Panc1 (cell line): Measurements from ENCODE around the gene BRI3BP. TPM values are rescaled to one million over a fixed set of nuclear protein-coding genes. Genes with fewer than 3 reads are reported as not detected.

Experiments
- ATAC-seq: fragments of 200-7000 bp; cut with Tn5 transposase; 2 replicates; pipeline ENCODE4 v1.9.1; 2020; ENCODE audit warnings: mild to moderate bottlenecking, moderate library complexity
- BruUV-seq: library from RNA; stranded (reverse); fragments of 400-500 nt; replicated peaks from 2 replicates; lab custom pipeline; 2021; lab: Mats Ljungman, UMichigan
- CTCF ChIA-PET: fragments of 300-600 bp; sonication (Branson Sonifier 250); formaldehyde crosslinking; loops from one replicate; lab custom pipeline; 2022; ENCODE audit warnings: antibody characterized with exemption; lab: Charles Lee
- POLR2A ChIA-PET: fragments of 300-600 bp; sonication (Branson Sonifier 250); formaldehyde crosslinking; loops from one replicate; lab custom pipeline; 2022; ENCODE audit warnings: antibody characterized with exemption; lab: Charles Lee
- DNase-seq: peaks from one replicate; pipeline ENCODE4 v3.0.0-alpha.2; 2010; ENCODE audit warnings: low read depth, low spot score
- H3K27ac ChIP-seq: 2 replicates; pipeline ENCODE4 v1.5.1; 2011; ENCODE audit warnings: mild to moderate bottlenecking, low read length, inconsistent platforms
- H3K27me3 ChIP-seq: fragments of 200-500 bp; sonication (Bioruptor generic); 2 replicates; pipeline ENCODE4 v1.6.0; 2014; ENCODE audit warnings: low read length, inconsistent platforms; ENCODE audit not compliant: control insufficient read depth, insufficient read depth
- H3K36me3 ChIP-seq: fragments of 200-500 bp; sonication (Bioruptor generic); 2 replicates; pipeline ENCODE4 v1.5.1; 2014; ENCODE audit warnings: inconsistent platforms, mild to moderate bottlenecking, low read length, moderate library complexity; ENCODE audit not compliant: control insufficient read depth, insufficient read depth
- H3K4me1 ChIP-seq: 2 replicates; pipeline ENCODE4 v1.5.1; 2011; ENCODE audit warnings: inconsistent platforms, mild to moderate bottlenecking, low read length, moderate library complexity; ENCODE audit not compliant: control insufficient read depth, insufficient read depth
- H3K4me3 ChIP-seq, 2 experiments: 2 replicates each; pipeline ENCODE4 v1.5.1; 2011 to 2012; ENCODE audit warnings: low read depth in 2 of 2, low read length in 2 of 2, mild to moderate bottlenecking in 2 of 2, inconsistent platforms in 1 of 2, moderate library complexity in 1 of 2
- H3K9me3 ChIP-seq: fragments of 200-500 bp; sonication (Bioruptor generic); 2 replicates; pipeline ENCODE4 v1.5.1; 2014; ENCODE audit warnings: low read depth, mild to moderate bottlenecking, inconsistent platforms, low read length, moderate library complexity; ENCODE audit not compliant: control insufficient read depth, insufficient read depth
- CTCF ChIP-seq: fragments of 450-650 bp; IDR thresholded peaks from 2 replicates; pipeline ENCODE4 v1.5.1; 2017; ENCODE audit warnings: mild to moderate bottlenecking
- POLR2AphosphoS5 ChIP-seq: IDR thresholded peaks from 2 replicates; pipeline ENCODE4 v1.6.1; 2012; ENCODE audit warnings: mild to moderate bottlenecking, low read depth, low read length, moderate library complexity
- REST ChIP-seq, 2 experiments: IDR thresholded peaks; 2 replicates each; pipeline ENCODE4 v1.6.1; 2011 to 2012; ENCODE audit warnings: low read depth in 2 of 2, control low read depth in 1 of 2, low read length in 1 of 2, mild to moderate bottlenecking in 1 of 2, moderate library complexity in 1 of 2; ENCODE audit not compliant: insufficient read depth in 1 of 2
- SIN3A ChIP-seq: IDR thresholded peaks from 2 replicates; pipeline ENCODE4 v1.6.1; 2012; ENCODE audit warnings: low read depth, mild to moderate bottlenecking, low read length, moderate library complexity, borderline replicate concordance; ENCODE audit not compliant: insufficient read depth
- TCF7L2 ChIP-seq: IDR thresholded peaks from 2 replicates; pipeline ENCODE4 v1.6.1; 2011; ENCODE audit warnings: mild to moderate bottlenecking, low read depth, low read length, inconsistent platforms
- in situ Hi-C: cut with HindIII; loops from 2 replicates; pipeline ENCODE4 v1.10.0; 2016; ENCODE audit warnings: low sequenced_read_pairs, low pct_unique_long_range_greater_than_20kb
- intact Hi-C: fragments of 100-400 bp; cut with micrococcal nuclease; formaldehyde crosslinking; loops from one replicate; pipeline ENCODE4 v1.10.0; 2022; ENCODE audit not compliant: unreplicated experiment
- total RNA-seq: library from RNA; stranded (reverse); gene quantifications from one replicate; pipeline ENCODE4 v1.2.1, GENCODE V29; 2021; ENCODE audit not compliant: unreplicated experiment

The BRI3BP gene
- total RNA-seq, 1 experiment from 2014 or later = 35.1 TPM

- no TSS peak for BruUV-seq
- peak overlapping the region; percentile 96 for H3K27ac ChIP-seq
- peaks cover 9% of the 10 kb centered on the region; the same call in 1 of the 2 replicates for H3K36me3 ChIP-seq
- H3K27me3 ChIP-seq = no peaks in the 10 kb centered on the region
- H3K4me1 ChIP-seq = peaks cover 12% of the 10 kb centered on the region
- ChIA-PET CTCF (interaction anchor here (0.9 kb wide), 1 partner anchor 72 kb away, joined by 3 read pairs; no protein-coding TSS in a partner anchor), POLR2A (no interaction called here)
- H3K9me3 ChIP-seq = no peaks in the 10 kb centered on the region
- DNase-seq = peak; percentile 60
- in situ Hi-C loops (no loop called here), intact Hi-C loops (no loop called here)
- TF ChIP-seq TCF7L2 = peak; percentile 29; the same call in 1 of the 2 replicates
- TF ChIP-seq SIN3A = no peak
- TF ChIP-seq POLR2AphosphoS5 = 0 out of 2 replicates have a peak, but pooled peaks have one; percentile 36
- no peak; the same call in 1 of the 2 replicates for TF ChIP-seq CTCF
- TF ChIP-seq REST (IDR thresholded peaks at IDR 0.05; ENCODE audit: insufficient read depth in 1 of 2, low read depth in 2 of 2, low read length in 1 of 2) = no peak
- H3K4me3 ChIP-seq = peak overlapping the region; percentile 57 to 79
- ATAC-seq = peak; percentile 54
Observed at GRCh38 chr12:124992874-124993625, 395 bp upstream of the BRI3BP start.

GRCh38 chr12:124994437-124994975, 1.1 kb downstream of the BRI3BP start:
- peak overlapping the region; percentile 70 for H3K27ac ChIP-seq
- peaks cover 3% of the 10 kb centered on the region; the same call in 1 of the 2 replicates for H3K36me3 ChIP-seq
- no peak for ATAC-seq
- BruUV-seq = no TSS peak
- no peaks in the 10 kb centered on the region for H3K9me3 ChIP-seq
- in situ Hi-C loops (no loop called here), intact Hi-C loops (no loop called here)
- H3K27me3 ChIP-seq = no peaks in the 10 kb centered on the region
- CTCF ChIA-PET = interaction anchor here (0.7 kb wide), 1 partner anchor 88 kb away, joined by 3 read pairs; no protein-coding TSS in a partner anchor
- no peak for TF ChIP-seq POLR2AphosphoS5
- no peak for TF ChIP-seq CTCF
- no peak for TF ChIP-seq TCF7L2
- no peak for TF ChIP-seq SIN3A
- TF ChIP-seq REST (IDR thresholded peaks at IDR 0.05; ENCODE audit: insufficient read depth in 1 of 2, low read depth in 2 of 2, low read length in 1 of 2) = no peak
- no peak for DNase-seq
- POLR2A ChIA-PET = interaction anchor here (0.6 kb wide), 1 partner anchor 26 kb away, joined by 8 read pairs; no protein-coding TSS in a partner anchor
- peak overlapping the region; percentile 57 to 88 for H3K4me3 ChIP-seq
- peaks cover 12% of the 10 kb centered on the region for H3K4me1 ChIP-seq
